ENCODE data around the gene CYTIP. TPM values are rescaled to one million over a fixed set of nuclear protein-coding genes. Genes with fewer than 3 reads are reported as not detected.
"Not testable (repeated sequence)": the region's sequence is repeated elsewhere in the genome, so short reads cannot be mapped to it uniquely, and the experiment has no call there.

The CYTIP gene
- total RNA-seq, 2 donors from 2014 or later: 0.31 TPM; not detected in 1

GRCh38 chr2:157413326-157414035, 30.4 kb downstream of the CYTIP start:
- H3K27ac Mint-ChIP-seq: no peak overlapping the region
- Histone ChIP-seq H3K4me3 (ENCODE audit: low read length) (no peak overlapping the region), H3K36me3 (ENCODE audit: control insufficient read depth, insufficient read depth, low read length) (no peaks in the 10 kb centered on the region), H3K9me3 (ENCODE audit: control insufficient read depth, low read length) (no peaks in the 10 kb centered on the region), H3K27me3 (ENCODE audit: control insufficient read depth, insufficient read depth, low read length, poor library complexity, severe bottlenecking) (peaks cover 21% of the 10 kb centered on the region), H3K9ac (ENCODE audit: extremely low read depth, low read length, poor library complexity, severe bottlenecking) (no peak overlapping the region), H3K27ac (ENCODE audit: low read depth, low read length) (no peak overlapping the region), H3K4me1 (ENCODE audit: control insufficient read depth, insufficient read depth, low read length) (no peaks in the 10 kb centered on the region)
- H3K9me3 Mint-ChIP-seq: no peaks in the 10 kb centered on the region
- peaks cover 3% of the 10 kb centered on the region for H3K4me1 Mint-ChIP-seq
- no peaks in the 10 kb centered on the region for H3K36me3 Mint-ChIP-seq (ENCODE audit: low read depth)
- DNase-seq: no peak
- peaks cover 12% of the 10 kb centered on the region for H3K27me3 Mint-ChIP-seq (ENCODE audit: insufficient read depth)
- WGBS, 2 experiments (ENCODE audit: insufficient coverage in 1 of 2, insufficient read length in 1 of 2): 95 to 100% methylated on average over 4 of the region's 4 CpGs
- no peak overlapping the region for H3K4me3 Mint-ChIP-seq
- TF ChIP-seq CTCF (conservative IDR thresholded peaks at IDR 0.05): no peak

- TF ChIP-seq CTCF (conservative IDR thresholded peaks at IDR 0.05): peak; percentile 30
- no peak for DNase-seq
- Histone ChIP-seq H3K27me3 (ENCODE audit: control insufficient read depth, insufficient read depth, low read length, poor library complexity, severe bottlenecking) (peaks cover 16% of the 10 kb centered on the region), H3K4me3 (ENCODE audit: low read length) (no peak overlapping the region), H3K9ac (ENCODE audit: extremely low read depth, low read length, poor library complexity, severe bottlenecking) (no peak overlapping the region), H3K36me3 (ENCODE audit: control insufficient read depth, insufficient read depth, low read length) (no peaks in the 10 kb centered on the region), H3K27ac (ENCODE audit: low read depth, low read length) (no peak overlapping the region), H3K4me1 (ENCODE audit: control insufficient read depth, insufficient read depth, low read length) (no peaks in the 10 kb centered on the region), H3K9me3 (ENCODE audit: control insufficient read depth, low read length) (no peaks in the 10 kb centered on the region)
- no peaks in the 10 kb centered on the region for H3K36me3 Mint-ChIP-seq (ENCODE audit: low read depth)
- 98 to 100% methylated on average over 3 of the region's 3 CpGs for WGBS, 2 experiments (ENCODE audit: insufficient coverage in 1 of 2, insufficient read length in 1 of 2)
- H3K27me3 Mint-ChIP-seq (ENCODE audit: insufficient read depth): peaks cover 9% of the 10 kb centered on the region
- no peaks in the 10 kb centered on the region for H3K9me3 Mint-ChIP-seq
- no peaks in the 10 kb centered on the region for H3K4me1 Mint-ChIP-seq
- H3K27ac Mint-ChIP-seq: no peak overlapping the region
- H3K4me3 Mint-ChIP-seq: no peak overlapping the region
Observed at GRCh38 chr2:157411624-157412336, 32.1 kb downstream of the CYTIP start.

GRCh38 chr2:157405398-157405797, 38.5 kb downstream of the CYTIP start:
- not testable (repeated sequence) for H3K27me3 ChIP-seq (ENCODE audit: control insufficient read depth, insufficient read depth, low read length, poor library complexity, severe bottlenecking); H3K4me3 Mint-ChIP-seq; H3K4me3 ChIP-seq (ENCODE audit: low read length); H3K27ac Mint-ChIP-seq; DNase-seq; H3K36me3 Mint-ChIP-seq (ENCODE audit: low read depth); H3K27me3 Mint-ChIP-seq (ENCODE audit: insufficient read depth); H3K36me3 ChIP-seq (ENCODE audit: control insufficient read depth, insufficient read depth, low read length); H3K27ac ChIP-seq (ENCODE audit: low read depth, low read length); H3K4me1 ChIP-seq (ENCODE audit: control insufficient read depth, insufficient read depth, low read length); H3K9ac ChIP-seq (ENCODE audit: extremely low read depth, low read length, poor library complexity, severe bottlenecking); H3K4me1 Mint-ChIP-seq; H3K9me3 Mint-ChIP-seq; H3K9me3 ChIP-seq (ENCODE audit: control insufficient read depth, low read length)

Measured in endodermal cell (in vitro differentiated cells).